Lung (tissue), 12 donors: ENCODE results near the gene GFRAL. TPM values are rescaled to one million over a fixed set of nuclear protein-coding genes. Genes with fewer than 3 reads are reported as not detected.

Source experiments
- ATAC-seq: fragments of 200-7000 bp; cut with Tn5 transposase; one replicate; pipeline ENCODE4 v1.9.1; 2020; ENCODE audit warnings: moderate number of reproducible peaks; ENCODE audit not compliant: insufficient read depth, low FRiP score
- DNase-seq, 3 donors: peaks; one replicate each; pipeline ENCODE4 v3.0.0-alpha.2; 2013 to 2017
- H3K27ac ChIP-seq, 2 donors: one replicate each; pipeline ENCODE4 v1.5.1; 2013; ENCODE audit warnings: mild to moderate bottlenecking in 2 of 2, moderate library complexity in 2 of 2, control low read depth in 1 of 2, inconsistent platforms in 1 of 2, low read depth in 1 of 2, low read length in 1 of 2
- H3K27me3 ChIP-seq, 3 donors: one replicate each; pipeline ENCODE4 v1.5.1; 2013; ENCODE audit warnings: low read length in 2 of 3; ENCODE audit not compliant: control insufficient read depth in 3 of 3, insufficient read depth in 3 of 3
- H3K36me3 ChIP-seq, 4 donors: one replicate each; pipeline ENCODE4 v1.5.1; 2013; ENCODE audit warnings: low read length in 4 of 4, mild to moderate bottlenecking in 1 of 4, moderate library complexity in 1 of 4; ENCODE audit not compliant: control insufficient read depth in 4 of 4, insufficient read depth in 4 of 4
- H3K4me1 ChIP-seq, 5 donors: one replicate each; pipeline ENCODE4 v1.5.1; 2013; ENCODE audit warnings: low read length in 5 of 5, mild to moderate bottlenecking in 2 of 5, moderate library complexity in 1 of 5; ENCODE audit not compliant: control insufficient read depth in 5 of 5, insufficient read depth in 5 of 5
- H3K4me3 ChIP-seq: one replicate; pipeline ENCODE4 v1.5.1; 2013; ENCODE audit warnings: mild to moderate bottlenecking, control low read depth, moderate library complexity
- H3K9ac ChIP-seq, 2 donors: one replicate each; pipeline ENCODE4 v1.5.1; 2013; ENCODE audit warnings: low read length in 2 of 2, control low read depth in 1 of 2; ENCODE audit not compliant: insufficient read depth in 1 of 2
- H3K9me3 ChIP-seq, 4 donors: one replicate each; pipeline ENCODE4 v1.5.1; 2013; ENCODE audit warnings: low read length in 3 of 4, mild to moderate bottlenecking in 1 of 4, moderate library complexity in 1 of 4; ENCODE audit not compliant: control insufficient read depth in 4 of 4, insufficient read depth in 3 of 4
- CTCF ChIP-seq: IDR thresholded peaks from 2 replicates; pipeline ENCODE4 v1.5.1; 2012; ENCODE audit warnings: mild to moderate bottlenecking; ENCODE audit errors: control extremely low read depth, extremely low read depth
- WGBS, 2 donors: extraction: QIAGEN DNeasy Blood & Tissue Kit; methylation state at CpG; one replicate each; pipeline ENCODE4 v1.1.7; 2013; 5-methylcytosine and 5-hydroxymethylcytosine counted together
- polyA plus RNA-seq, 2 donors: library from polyadenylated mRNA; stranded (reverse); fragments of 200-250 nt; gene quantifications; one replicate each; pipeline ENCODE4 v1.2.1, GENCODE V29; 2013
- total RNA-seq, 2 donors: library from RNA; depleted of rRNA in 1 of 2; stranded (reverse); fragments of >200 nt in 1 of 2; gene quantifications; one replicate each; pipeline ENCODE4 v1.2.1, GENCODE V29; 2014 to 2021
- donor health status: control.
- donor health status: control.
- donor health status: Bipolar disorder and iron deficiency.
- donor health status: healthy.
- donor health status: DM: yes; HTN: yes; CAD: no.

The GFRAL gene
- total and polyA plus RNA-seq, 4 donors = not detected

DNA sequence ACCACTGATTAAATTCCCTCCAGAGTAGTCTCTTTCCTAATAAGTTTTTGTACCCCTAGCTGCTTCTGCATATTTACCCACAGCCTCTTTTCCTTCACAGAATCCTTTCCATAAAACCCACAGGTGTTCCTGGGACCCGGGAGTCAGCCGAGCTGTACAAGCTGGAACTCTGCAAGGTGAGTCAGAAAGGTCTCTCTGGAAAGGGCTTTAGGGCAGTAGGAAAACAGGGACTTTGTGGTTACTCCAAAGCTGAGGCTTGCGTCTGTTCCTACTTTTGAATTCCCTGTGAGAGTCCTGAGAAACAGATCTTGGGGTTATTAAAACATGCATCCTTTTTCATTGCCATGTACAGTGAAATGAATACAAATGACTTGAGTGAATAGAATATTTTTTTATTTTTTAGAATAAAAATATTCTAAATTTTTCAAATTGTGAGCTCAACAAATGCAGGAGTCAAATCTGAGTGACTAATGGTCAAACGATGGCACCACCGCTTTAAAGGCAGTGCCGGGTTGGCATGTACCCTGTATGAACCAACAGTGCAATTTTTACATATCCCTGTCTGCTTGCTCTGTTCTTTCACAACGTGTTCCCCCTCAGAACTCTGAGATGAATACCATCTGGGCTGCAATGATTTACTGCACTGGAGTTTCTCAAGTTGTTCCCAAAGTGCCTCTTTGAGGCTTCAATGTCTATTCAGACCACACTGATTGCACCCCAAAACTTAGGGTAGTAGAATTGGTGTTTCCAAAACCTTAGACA is 78.4 kb downstream of the GFRAL start:
- TF ChIP-seq CTCF = no peak
- ATAC-seq = no peak

GRCh38 chr6:55410674-55411073 is 83.4 kb downstream of the GFRAL start:
- H3K27ac ChIP-seq = no peak overlapping the region
- H3K4me1 ChIP-seq = no peaks in the 10 kb centered on the region
- no peaks in the 10 kb centered on the region for H3K27me3 ChIP-seq
- H3K9me3 ChIP-seq = peaks cover 0 to 3% (median 0%) of the 10 kb centered on the region in 4 donors
- no peak for TF ChIP-seq CTCF
- H3K4me3 ChIP-seq = no peak overlapping the region
- ATAC-seq (no peak), DNase-seq (no peak)
- no peak overlapping the region for H3K9ac ChIP-seq
- H3K36me3 ChIP-seq = no peaks in the 10 kb centered on the region

More for the DNA sequence above, 78.4 kb downstream of the GFRAL start:
- Histone ChIP-seq H3K9me3 (no peaks in the 10 kb centered on the region), H3K27me3 (no peaks in the 10 kb centered on the region), H3K27ac (no peak overlapping the region), H3K36me3 (no peaks in the 10 kb centered on the region), H3K4me3 (no peak overlapping the region), H3K4me1 (peaks cover 0 to 5% (median 0%) of the 10 kb centered on the region in 5 donors), H3K9ac (no peak overlapping the region)
- 77 to 82% methylated on average over 7 of the region's 7 CpGs for WGBS, 2 donors
- DNase-seq = peak in 1 of 3 donors; percentile 38

- Histone ChIP-seq H3K27me3 (no peaks in the 10 kb centered on the region), H3K4me1 (peaks cover 0 to 7% (median 0%) of the 10 kb centered on the region in 5 donors), H3K36me3 (no peaks in the 10 kb centered on the region), H3K27ac (no peak overlapping the region), H3K9me3 (no peaks in the 10 kb centered on the region), H3K9ac (no peak overlapping the region), H3K4me3 (no peak overlapping the region)
- DNase-seq (no peak), ATAC-seq (no peak)
- 63 to 64% methylated on average over 2 of the region's 2 CpGs for whole genome bisulfite sequencing, 2 donors
- no peak for TF ChIP-seq CTCF
These were observed 96.7 kb downstream of the GFRAL start for GRCh38 chr6:55423933-55424332.
